Trophoblast cell (in vitro differentiated cells and primary cell): ENCODE results near the gene SP5.
"Not testable (repeated sequence)": the region's sequence is repeated elsewhere in the genome, so short reads cannot be mapped to it uniquely, and the experiment has no call there.

Experiments
- DNase-seq, 2 donors: peaks; one replicate each; pipeline ENCODE4 v3.0.0-alpha.2; 2016
- H2AFZ ChIP-seq: 2 replicates; pipeline ENCODE4 v1.6.1; 2013; ENCODE audit warnings: low read length, moderate library complexity, mild to moderate bottlenecking; ENCODE audit not compliant: insufficient read depth, poor library complexity
- H2AK5ac ChIP-seq: 2 replicates; pipeline ENCODE4 v1.6.1; 2013; ENCODE audit warnings: mild to moderate bottlenecking, low read length
- H2BK120ac ChIP-seq: 2 replicates; pipeline ENCODE4 v1.6.1; 2013; ENCODE audit warnings: low read length, mild to moderate bottlenecking, moderate library complexity; ENCODE audit not compliant: insufficient read depth, poor library complexity
- H2BK12ac ChIP-seq: 2 replicates; pipeline ENCODE4 v1.6.1; 2013; ENCODE audit warnings: mild to moderate bottlenecking, low read length, moderate library complexity
- H2BK5ac ChIP-seq: 2 replicates; pipeline ENCODE4 v1.6.1; 2013; ENCODE audit warnings: low read length, low read depth, moderate library complexity, mild to moderate bottlenecking; ENCODE audit not compliant: poor library complexity
- H3K14ac ChIP-seq: 2 replicates; pipeline ENCODE4 v1.6.1; 2013; ENCODE audit warnings: mild to moderate bottlenecking, low read length
- H3K18ac ChIP-seq: 2 replicates; pipeline ENCODE4 v1.6.1; 2013; ENCODE audit warnings: mild to moderate bottlenecking, low read length
- H3K23ac ChIP-seq: 2 replicates; pipeline ENCODE4 v1.6.1; 2013; ENCODE audit warnings: low read length
- H3K27ac ChIP-seq: 2 replicates; pipeline ENCODE4 v1.5.1; 2013; ENCODE audit warnings: low read depth, mild to moderate bottlenecking, inconsistent platforms, low read length, moderate library complexity
- H3K27me3 ChIP-seq: 2 replicates; pipeline ENCODE4 v1.6.1; 2013; ENCODE audit warnings: inconsistent platforms, mild to moderate bottlenecking, low read length, moderate library complexity; ENCODE audit not compliant: insufficient read depth
- H3K36me3 ChIP-seq, 2 experiments: 1 replicate in 1 of 2; 2 replicates in 1 of 2; pipeline ENCODE4 v1.6.1; 2013; ENCODE audit warnings: low read length in 2 of 2, mild to moderate bottlenecking in 2 of 2, moderate library complexity in 1 of 2; ENCODE audit not compliant: insufficient read depth in 2 of 2, control insufficient read depth in 1 of 2
- H3K4ac ChIP-seq: 2 replicates; pipeline ENCODE4 v1.6.1; 2013; ENCODE audit warnings: low read depth, mild to moderate bottlenecking, low read length, moderate library complexity
- H3K4me1 ChIP-seq, 2 experiments: 1 replicate in 1 of 2; 2 replicates in 1 of 2; pipeline ENCODE4 v1.6.1; 2013; ENCODE audit warnings: low read length in 2 of 2, mild to moderate bottlenecking in 2 of 2, moderate library complexity in 1 of 2; ENCODE audit not compliant: insufficient read depth in 2 of 2, control insufficient read depth in 1 of 2
- H3K4me2 ChIP-seq: 2 replicates; pipeline ENCODE4 v1.6.1; 2013; ENCODE audit warnings: inconsistent platforms, mild to moderate bottlenecking, low read length, moderate library complexity
- H3K4me3 ChIP-seq: 2 replicates; pipeline ENCODE4 v1.5.1; 2013; ENCODE audit warnings: mild to moderate bottlenecking, low read depth, low read length, inconsistent platforms
- H3K79me1 ChIP-seq: one replicate; pipeline ENCODE4 v1.6.1; 2013; ENCODE audit warnings: low read length
- H3K79me2 ChIP-seq: 2 replicates; pipeline ENCODE4 v1.6.1; 2013; ENCODE audit warnings: low read length, mild to moderate bottlenecking; ENCODE audit not compliant: control insufficient read depth, insufficient read depth, poor library complexity
- H3K9ac ChIP-seq: 2 replicates; pipeline ENCODE4 v1.6.1; 2013; ENCODE audit warnings: mild to moderate bottlenecking, low read length
- H3K9me3 ChIP-seq: 2 replicates; pipeline ENCODE4 v1.6.1; 2013; ENCODE audit warnings: low read depth, mild to moderate bottlenecking, control low read depth, inconsistent platforms, low read length; ENCODE audit not compliant: insufficient read depth
- H4K12ac ChIP-seq: 2 replicates; pipeline ENCODE4 v1.6.1; 2013; ENCODE audit warnings: low read depth, mild to moderate bottlenecking, low read length, moderate library complexity
- H4K8ac ChIP-seq: 2 replicates; pipeline ENCODE4 v1.6.1; 2013; ENCODE audit warnings: low read depth, mild to moderate bottlenecking, low read length, moderate library complexity
- H4K91ac ChIP-seq: one replicate; pipeline ENCODE4 v1.6.1; 2013; ENCODE audit warnings: low read depth, mild to moderate bottlenecking, low read length, moderate library complexity
- WGBS: extraction: QIAGEN DNeasy Blood & Tissue Kit; methylation state at CpG from one replicate; pipeline ENCODE4 v1.1.7; 2013; ENCODE audit warnings: missing lambda C conversion rate; ENCODE audit not compliant: insufficient read length, insufficient coverage; ENCODE audit errors: extremely low coverage; 5-methylcytosine and 5-hydroxymethylcytosine counted together

SP5 gene

DNA sequence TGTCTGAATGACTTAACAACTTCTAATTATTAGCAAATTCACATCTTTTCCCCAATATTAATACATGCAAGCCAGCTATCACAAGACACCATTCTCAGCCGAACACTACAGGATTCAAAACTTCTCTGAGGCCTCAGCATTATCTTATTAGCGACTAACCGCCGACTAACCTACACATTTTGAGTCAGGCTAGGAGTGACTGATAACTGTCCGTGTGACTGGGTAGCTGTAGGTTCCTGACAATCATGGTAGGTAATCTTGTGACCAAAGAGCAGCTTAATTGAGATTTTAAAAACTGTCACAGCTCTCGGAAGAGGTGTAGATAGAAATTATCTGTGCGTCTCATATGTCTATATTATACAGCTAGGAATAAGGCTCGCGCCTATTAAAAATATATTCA lies 44.1 kb upstream of the SP5 start:
- no peak overlapping the region for H3K23ac ChIP-seq
- H3K4me1 ChIP-seq: no peaks in the 10 kb centered on the region
- H2AFZ ChIP-seq: no peak overlapping the region
- H3K79me1 ChIP-seq: no peaks in the 10 kb centered on the region
- H4K91ac ChIP-seq: no peak overlapping the region
- H2BK12ac ChIP-seq: no peak overlapping the region
- H3K4me3 ChIP-seq: no peak overlapping the region
- DNase-seq: no peak
- no peak overlapping the region for H2AK5ac ChIP-seq
- H2BK5ac ChIP-seq: no peak overlapping the region
- H3K9ac ChIP-seq: no peak overlapping the region
- no peak overlapping the region for H3K14ac ChIP-seq
- H3K9me3 ChIP-seq: no peaks in the 10 kb centered on the region
- no peak overlapping the region for H3K18ac ChIP-seq
- no peaks in the 10 kb centered on the region for H3K36me3 ChIP-seq
- H2BK120ac ChIP-seq: no peak overlapping the region
- no peak overlapping the region for H3K4me2 ChIP-seq
- no CpG with 5 or more reads among the region's 9 CpGs for WGBS
- H4K12ac ChIP-seq: no peak overlapping the region
- H3K79me2 ChIP-seq: no peaks in the 10 kb centered on the region
- no peak overlapping the region for H3K27ac ChIP-seq
- no peaks in the 10 kb centered on the region for H3K27me3 ChIP-seq
- no peak overlapping the region for H3K4ac ChIP-seq
- no peak overlapping the region for H4K8ac ChIP-seq

DNA sequence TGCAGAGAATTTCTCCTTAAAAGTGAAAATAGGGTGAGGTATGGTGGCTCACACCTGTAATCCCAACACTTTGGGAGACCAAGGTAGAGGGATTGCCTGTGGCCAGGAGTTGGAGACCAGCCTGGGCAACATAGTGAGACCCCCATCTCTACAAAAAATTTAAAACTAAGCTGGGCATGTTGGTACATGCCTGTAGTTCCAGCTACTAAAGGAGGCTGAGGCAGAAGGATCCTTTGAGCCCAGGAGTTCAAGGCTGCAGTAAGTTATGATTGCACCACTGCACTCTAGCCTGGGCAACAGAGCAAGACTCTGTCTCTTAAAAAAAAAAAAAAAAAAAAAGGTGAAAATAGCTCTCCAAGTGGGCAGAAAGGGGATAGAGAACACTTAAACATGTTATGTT lies 40.9 kb upstream of the SP5 start:
- not testable (repeated sequence) for H3K79me1 ChIP-seq, H2AFZ ChIP-seq

DNA sequence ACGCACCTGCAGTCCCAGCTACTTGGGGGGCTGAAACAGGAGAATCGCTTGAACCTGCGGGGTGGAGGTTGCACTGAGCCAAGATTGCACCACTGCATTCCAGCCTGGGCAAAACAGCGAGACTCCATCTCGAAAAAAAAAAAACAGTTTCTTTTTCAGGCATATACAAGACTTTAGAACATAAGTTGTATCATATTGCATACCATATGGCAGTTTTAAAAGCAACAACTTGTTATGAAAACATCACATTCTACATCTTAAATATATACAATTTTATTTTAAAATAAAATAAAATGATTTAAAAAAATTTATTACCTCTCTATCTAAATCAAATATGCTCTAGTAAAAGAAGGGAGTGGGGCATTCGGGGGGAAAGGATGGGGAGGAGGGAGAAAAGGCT lies 39.4 kb upstream of the SP5 start:
- no peak overlapping the region for H2AFZ ChIP-seq
- WGBS: no CpG with 5 or more reads among the region's 6 CpGs
- H4K12ac ChIP-seq: no peak overlapping the region
- no peaks in the 10 kb centered on the region for H3K9me3 ChIP-seq
- no peaks in the 10 kb centered on the region for H3K79me1 ChIP-seq
- H2BK5ac ChIP-seq: no peak overlapping the region
- H3K36me3 ChIP-seq: no peaks in the 10 kb centered on the region
- H3K79me2 ChIP-seq: no peaks in the 10 kb centered on the region
- no peak overlapping the region for H3K4me3 ChIP-seq
- H2BK120ac ChIP-seq: no peak overlapping the region
- H3K4me1 ChIP-seq: no peaks in the 10 kb centered on the region
- H3K4me2 ChIP-seq: no peak overlapping the region
- H3K9ac ChIP-seq: no peak overlapping the region
- H3K4ac ChIP-seq: no peak overlapping the region
- no peak overlapping the region for H3K23ac ChIP-seq
- H3K14ac ChIP-seq: no peak overlapping the region
- H2BK12ac ChIP-seq: no peak overlapping the region
- no peak overlapping the region for H4K8ac ChIP-seq
- no peak overlapping the region for H3K18ac ChIP-seq
- DNase-seq: no peak
- H3K27ac ChIP-seq: no peak overlapping the region
- no peak overlapping the region for H4K91ac ChIP-seq
- no peak overlapping the region for H2AK5ac ChIP-seq
- no peaks in the 10 kb centered on the region for H3K27me3 ChIP-seq

More for the DNA sequence above, 40.9 kb upstream of the SP5 start:
- not testable (repeated sequence) for DNase-seq, H3K14ac ChIP-seq, H3K36me3 ChIP-seq, H3K9me3 ChIP-seq, H3K79me2 ChIP-seq, H3K4me3 ChIP-seq, H3K27me3 ChIP-seq, H3K9ac ChIP-seq, H4K12ac ChIP-seq, H3K4me2 ChIP-seq, H3K18ac ChIP-seq, H3K4me1 ChIP-seq, H3K27ac ChIP-seq, H3K4ac ChIP-seq, H3K23ac ChIP-seq, H2AK5ac ChIP-seq, H2BK12ac ChIP-seq, H2BK5ac ChIP-seq, H4K8ac ChIP-seq, H4K91ac ChIP-seq, H2BK120ac ChIP-seq

DNA sequence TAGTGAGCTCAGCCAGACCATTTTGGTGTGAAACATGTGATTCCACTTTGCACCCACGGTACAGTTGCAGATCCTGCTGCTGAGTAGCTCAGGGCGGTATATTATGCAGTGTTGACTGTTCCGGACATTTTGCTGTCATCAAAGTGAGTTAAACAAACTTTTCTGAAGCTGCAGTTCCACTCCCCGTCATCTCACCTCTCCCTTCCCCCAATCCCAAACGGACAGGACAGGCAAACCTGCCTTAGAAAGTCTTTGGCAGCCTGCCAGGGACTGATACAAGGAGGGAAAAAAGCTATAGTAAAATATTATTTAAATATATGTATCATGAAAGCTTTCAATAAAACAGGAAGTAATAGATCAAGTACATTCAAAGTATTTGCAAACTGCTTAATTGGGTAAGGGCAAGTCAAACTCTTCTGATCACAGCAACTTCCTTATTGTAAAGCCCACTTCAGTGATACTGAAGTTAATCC lies 35.5 kb upstream of the SP5 start:
- WGBS: no CpG with 5 or more reads among the region's 5 CpGs
- H3K4me3 ChIP-seq: no peak overlapping the region
- no peak overlapping the region for H4K12ac ChIP-seq
- H3K27me3 ChIP-seq: no peaks in the 10 kb centered on the region
- no peaks in the 10 kb centered on the region for H3K4me1 ChIP-seq
- H3K4ac ChIP-seq: no peak overlapping the region
- H4K91ac ChIP-seq: no peak overlapping the region
- no peak overlapping the region for H3K23ac ChIP-seq
- no peak overlapping the region for H3K4me2 ChIP-seq
- H2AK5ac ChIP-seq: no peak overlapping the region
- H3K18ac ChIP-seq: no peak overlapping the region
- H3K79me2 ChIP-seq: no peaks in the 10 kb centered on the region
- no peak overlapping the region for H2BK12ac ChIP-seq
- no peak overlapping the region for H3K14ac ChIP-seq
- no peaks in the 10 kb centered on the region for H3K79me1 ChIP-seq
- no peak overlapping the region for H2BK120ac ChIP-seq
- no peak overlapping the region for H3K9ac ChIP-seq
- H3K9me3 ChIP-seq: no peaks in the 10 kb centered on the region
- H3K36me3 ChIP-seq: no peaks in the 10 kb centered on the region
- H2AFZ ChIP-seq: no peak overlapping the region
- no peak overlapping the region for H2BK5ac ChIP-seq
- no peak overlapping the region for H3K27ac ChIP-seq
- H4K8ac ChIP-seq: no peak overlapping the region
- no peak for DNase-seq
